Spleen (tissue), 7 donors: Measurements from ENCODE around the gene RPTOR.

Source experiments
- CTCF ChIP-seq, 11 experiments: fragments of 200-600 bp in 7 of 11; fragments of 450-650 bp in 4 of 11; sonication (generic) in 4 of 11; IDR thresholded peaks in 8 of 11; conservative IDR thresholded peaks in 3 of 11; 1 replicate in 7 of 11; 2 replicates in 4 of 11; pipeline versions ENCODE4 v1.4.0 to v1.8.0; 2016 to 2021; ENCODE audit warnings: antibody characterized with exemption in 11 of 11, inconsistent platforms in 4 of 11, mild to moderate bottlenecking in 1 of 11
- POLR2A ChIP-seq, 3 donors: fragments of 450-650 bp; IDR thresholded peaks; one replicate each; pipeline ENCODE4 v1.5.1; 2017; ENCODE audit warnings: antibody characterized with exemption in 3 of 3, mild to moderate bottlenecking in 1 of 3
- donor health status: DM: no; HTN: no; CAD: no; lungs with moderate emphysema.
- donor health status: DM: no; HTN: no; CAD: no.
- donor health status: DM: no; HTN: no; CAD: no.

- TF ChIP-seq CTCF (IDR thresholded peaks at IDR 0.05 in 8 of 11, conservative IDR thresholded peaks at IDR 0.05 in 3 of 11) (no peak), POLR2A (IDR thresholded peaks at IDR 0.05) (no peak)
Measured at GRCh38 chr17:80859002-80859941, 314.6 kb downstream of the RPTOR start.
